Osteocyte (in vitro differentiated cells): ENCODE measurements around the gene XDH. TPM values are rescaled to one million over a fixed set of nuclear protein-coding genes. Genes with fewer than 3 reads are reported as not detected.
A peak's percentile ranks its signal among the peaks of the same experiment; 100 is the strongest.

ENCODE experiments used
- DNase-seq: peaks from one replicate; pipeline ENCODE4 v3.0.0; 2021; ENCODE audit warnings: mixed read lengths; ENCODE audit not compliant: unreplicated experiment; ENCODE audit errors: extremely low spot score
- H3K27ac Mint-ChIP-seq: one replicate; pipeline ENCODE4 v1.8.0; 2021; ENCODE audit warnings: mild to moderate bottlenecking, mixed read lengths; ENCODE audit not compliant: unreplicated experiment
- H3K27me3 Mint-ChIP-seq: one replicate; pipeline ENCODE4 v1.8.0; 2021; ENCODE audit warnings: mixed read lengths; ENCODE audit not compliant: unreplicated experiment
- H3K36me3 Mint-ChIP-seq: one replicate; pipeline ENCODE4 v1.8.0; 2021; ENCODE audit warnings: mixed read lengths; ENCODE audit not compliant: unreplicated experiment
- H3K4me1 Mint-ChIP-seq: one replicate; pipeline ENCODE4 v1.8.0; 2021; ENCODE audit warnings: mixed read lengths; ENCODE audit not compliant: unreplicated experiment
- H3K4me3 Mint-ChIP-seq: one replicate; pipeline ENCODE4 v1.8.0; 2021; ENCODE audit warnings: mild to moderate bottlenecking, moderate library complexity, mixed read lengths; ENCODE audit not compliant: unreplicated experiment
- H3K9me3 Mint-ChIP-seq: one replicate; pipeline ENCODE4 v1.8.0; 2021; ENCODE audit warnings: mixed read lengths; ENCODE audit not compliant: unreplicated experiment
- total RNA-seq: library from RNA; stranded (reverse); gene quantifications from 2 replicates; pipeline ENCODE4 v1.2.1, GENCODE V29; 2021
- TF ChIP-seq, protein P1 (sequence below): fragments of 200-600 bp; sonication (generic); IDR thresholded peaks from 2 replicates; pipeline ENCODE4 v1.5.0; 2021; ENCODE audit warnings: antibody characterized with exemption, mild to moderate bottlenecking, moderate library complexity

The XDH gene
- total RNA-seq, 1 donor from 2014 or later = 0.99 TPM

- H3K9me3 Mint-ChIP-seq = peaks cover 16% of the 10 kb centered on the region
- no peak overlapping the region for H3K4me3 Mint-ChIP-seq
- peaks cover 18% of the 10 kb centered on the region for H3K4me1 Mint-ChIP-seq
- no peak for DNase-seq
- peaks cover 7% of the 10 kb centered on the region for H3K36me3 Mint-ChIP-seq
- no peak overlapping the region for H3K27ac Mint-ChIP-seq
- H3K27me3 Mint-ChIP-seq = no peaks in the 10 kb centered on the region
- TF ChIP-seq, protein P1, sequence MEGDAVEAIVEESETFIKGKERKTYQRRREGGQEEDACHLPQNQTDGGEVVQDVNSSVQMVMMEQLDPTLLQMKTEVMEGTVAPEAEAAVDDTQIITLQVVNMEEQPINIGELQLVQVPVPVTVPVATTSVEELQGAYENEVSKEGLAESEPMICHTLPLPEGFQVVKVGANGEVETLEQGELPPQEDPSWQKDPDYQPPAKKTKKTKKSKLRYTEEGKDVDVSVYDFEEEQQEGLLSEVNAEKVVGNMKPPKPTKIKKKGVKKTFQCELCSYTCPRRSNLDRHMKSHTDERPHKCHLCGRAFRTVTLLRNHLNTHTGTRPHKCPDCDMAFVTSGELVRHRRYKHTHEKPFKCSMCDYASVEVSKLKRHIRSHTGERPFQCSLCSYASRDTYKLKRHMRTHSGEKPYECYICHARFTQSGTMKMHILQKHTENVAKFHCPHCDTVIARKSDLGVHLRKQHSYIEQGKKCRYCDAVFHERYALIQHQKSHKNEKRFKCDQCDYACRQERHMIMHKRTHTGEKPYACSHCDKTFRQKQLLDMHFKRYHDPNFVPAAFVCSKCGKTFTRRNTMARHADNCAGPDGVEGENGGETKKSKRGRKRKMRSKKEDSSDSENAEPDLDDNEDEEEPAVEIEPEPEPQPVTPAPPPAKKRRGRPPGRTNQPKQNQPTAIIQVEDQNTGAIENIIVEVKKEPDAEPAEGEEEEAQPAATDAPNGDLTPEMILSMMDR = no peak
Observed at GRCh38 chr2:31419386-31419785, 4.8 kb upstream of the XDH start.

- Mint-ChIP-seq H3K36me3 (peaks cover 6% of the 10 kb centered on the region), H3K4me1 (peaks cover 9% of the 10 kb centered on the region), H3K27me3 (no peaks in the 10 kb centered on the region), H3K9me3 (peaks cover 10% of the 10 kb centered on the region), H3K27ac (no peak overlapping the region), H3K4me3 (no peak overlapping the region)
- TF ChIP-seq, protein P1 = no peak
- no peak for DNase-seq
Observed at GRCh38 chr2:31415421-31415820, 879 bp upstream of the XDH start.

DNA sequence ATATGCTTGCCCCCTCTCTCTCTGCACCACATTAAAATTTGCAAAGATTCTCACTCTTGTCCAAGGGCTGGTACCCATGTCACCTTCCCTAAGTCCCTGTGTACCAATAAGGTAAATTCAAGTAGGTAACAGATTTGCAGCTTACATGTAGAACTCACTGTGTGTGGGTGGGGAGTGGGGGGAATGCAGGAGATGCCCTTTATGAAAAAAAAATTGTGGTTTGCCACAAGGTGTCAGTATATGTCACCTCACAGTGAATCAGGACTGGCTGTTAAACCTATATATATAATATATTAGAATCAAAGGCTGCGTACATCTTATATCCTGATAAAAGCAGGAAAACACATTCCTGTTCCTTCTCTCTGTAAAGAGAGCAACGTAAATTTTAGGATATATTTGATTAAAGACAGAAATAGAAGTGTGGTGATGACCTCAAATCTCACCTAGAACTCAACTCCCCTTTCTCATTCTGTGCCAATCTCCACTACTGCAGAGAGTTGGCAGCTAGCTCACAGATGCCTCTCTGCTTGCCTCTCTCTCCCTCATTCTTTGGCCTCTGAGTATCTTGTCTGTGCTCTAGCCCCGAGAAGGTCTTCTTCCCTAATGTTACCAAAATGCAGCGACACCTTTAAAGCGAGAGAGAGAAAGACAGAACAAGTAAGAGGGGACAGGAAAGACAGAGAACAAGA, 536 bp downstream of the XDH start:
- peaks cover 4% of the 10 kb centered on the region for H3K9me3 Mint-ChIP-seq
- no peak for DNase-seq
- no peaks in the 10 kb centered on the region for H3K36me3 Mint-ChIP-seq
- H3K4me3 Mint-ChIP-seq = no peak overlapping the region
- TF ChIP-seq, protein P1 = peak; percentile 50
- peaks cover 8% of the 10 kb centered on the region for H3K4me1 Mint-ChIP-seq
- H3K27ac Mint-ChIP-seq = no peak overlapping the region
- no peaks in the 10 kb centered on the region for H3K27me3 Mint-ChIP-seq

DNA sequence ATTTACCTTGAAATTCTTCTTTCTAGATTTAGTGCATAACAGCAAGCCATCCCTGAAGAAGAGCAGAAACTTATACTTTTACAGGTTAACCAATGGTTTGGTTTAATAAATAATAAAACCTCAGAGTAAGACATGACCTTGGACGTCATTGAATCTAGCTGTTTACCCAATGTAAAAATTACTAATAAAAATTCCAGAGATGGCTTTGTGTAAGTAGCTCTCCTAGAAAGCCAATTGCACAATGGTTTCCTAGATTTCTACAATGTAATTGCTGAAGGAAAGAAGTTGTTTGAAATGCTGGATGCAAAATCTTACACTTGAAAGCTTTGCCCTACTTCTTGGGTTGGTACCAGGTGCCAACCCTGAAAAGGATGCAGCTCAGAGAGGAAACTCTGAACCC, 1.5 kb downstream of the XDH start:
- H3K36me3 Mint-ChIP-seq = no peaks in the 10 kb centered on the region
- no peak overlapping the region for H3K4me3 Mint-ChIP-seq
- no peaks in the 10 kb centered on the region for H3K9me3 Mint-ChIP-seq
- no peak for DNase-seq
- no peaks in the 10 kb centered on the region for H3K27me3 Mint-ChIP-seq
- TF ChIP-seq, protein P1 = no peak
- H3K27ac Mint-ChIP-seq = no peak overlapping the region
- peaks cover 8% of the 10 kb centered on the region for H3K4me1 Mint-ChIP-seq

DNA sequence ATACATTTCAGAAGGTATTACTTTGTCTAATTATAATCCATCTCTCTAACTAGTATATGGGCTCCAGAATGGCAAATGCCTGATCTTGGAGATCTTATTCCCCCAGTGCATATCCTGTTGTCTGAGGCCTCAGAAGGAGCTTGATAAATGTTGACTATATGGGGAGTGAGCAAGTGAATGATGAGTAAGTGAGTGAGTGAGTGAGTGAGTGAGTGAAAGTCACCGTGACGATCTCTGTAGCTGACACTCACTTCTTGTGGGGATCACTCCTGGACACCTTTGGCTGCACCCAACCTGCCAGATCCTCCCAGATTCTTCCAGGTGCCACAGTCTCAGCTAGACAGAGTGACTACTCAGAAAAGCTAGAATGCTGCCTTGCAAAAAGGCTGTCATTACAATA, 2.8 kb downstream of the XDH start:
- no peaks in the 10 kb centered on the region for H3K27me3 Mint-ChIP-seq
- no peak for DNase-seq
- H3K4me3 Mint-ChIP-seq = no peak overlapping the region
- no peaks in the 10 kb centered on the region for H3K9me3 Mint-ChIP-seq
- no peaks in the 10 kb centered on the region for H3K36me3 Mint-ChIP-seq
- H3K4me1 Mint-ChIP-seq = peaks cover 8% of the 10 kb centered on the region
- TF ChIP-seq, protein P1 = no peak
- no peak overlapping the region for H3K27ac Mint-ChIP-seq
